Activated T-helper 2 cell treated with anti-CD3 and anti-CD28 coated beads, Interferon-gamma antibody, Interleukin-2, Interleukin-4, amounts not matched to agents 10 μg/mL and 5 μg/mL and 100 μg/mL, durations not matched to agents 14 hours and 24 hours and 36 hours (primary cell): Measurements from ENCODE around the gene DUSP11. TPM values are rescaled to one million over a fixed set of nuclear protein-coding genes. Genes with fewer than 3 reads are reported as not detected.
"Not testable (repeated sequence)": the region's sequence is repeated elsewhere in the genome, so short reads cannot be mapped to it uniquely, and the experiment has no call there.

Experiments used
- DNase-seq: peaks from one replicate; pipeline ENCODE4 v3.0.0; 2021; ENCODE audit warnings: low spot score
- H3K27ac Mint-ChIP-seq: one replicate; pipeline ENCODE4 v1.8.0; 2021; ENCODE audit warnings: mixed read lengths
- H3K27me3 Mint-ChIP-seq: one replicate; pipeline ENCODE4 v1.8.0; 2021; ENCODE audit warnings: low read depth, mixed read lengths
- H3K36me3 Mint-ChIP-seq: one replicate; pipeline ENCODE4 v1.8.0; 2021; ENCODE audit warnings: low read depth, mixed read lengths
- H3K4me1 Mint-ChIP-seq: one replicate; pipeline ENCODE4 v1.8.0; 2021; ENCODE audit warnings: low read depth, mixed read lengths
- H3K4me3 Mint-ChIP-seq: one replicate; pipeline ENCODE4 v1.8.0; 2021; ENCODE audit warnings: low read depth, mild to moderate bottlenecking, moderate library complexity, mixed read lengths
- H3K9me3 Mint-ChIP-seq: one replicate; pipeline ENCODE4 v1.8.0; 2021; ENCODE audit warnings: mixed read lengths
- intact Hi-C: fragments of 100-400 bp; cut with micrococcal nuclease; formaldehyde crosslinking; loops from one replicate; pipeline ENCODE4 v1.15.1; 2023
- total RNA-seq: library from RNA; stranded (reverse); gene quantifications from 2 replicates; pipeline ENCODE4 v1.2.3, GENCODE V29; 2022

DUSP11 gene
- total RNA-seq, 1 donor from 2014 or later, result 40.1 TPM

DNA sequence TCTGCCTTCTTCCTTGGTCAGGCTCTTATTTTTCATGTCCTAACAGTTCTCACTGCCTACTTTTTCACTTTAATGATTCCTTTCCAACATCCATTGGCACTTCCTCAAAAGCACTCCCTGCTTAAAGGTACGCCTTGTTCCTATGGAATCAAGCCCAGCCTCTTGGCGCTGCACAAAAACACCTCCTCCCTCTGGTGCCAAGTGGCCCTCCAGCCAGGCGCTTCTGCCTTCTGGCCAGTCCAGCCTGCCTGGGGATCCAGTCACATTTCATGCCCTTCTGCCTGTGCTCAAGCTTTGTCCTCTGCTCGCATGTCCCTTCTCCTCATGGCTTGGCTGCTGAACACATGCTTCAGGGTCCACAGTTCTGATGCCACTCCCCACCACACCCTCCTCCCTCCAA, 49.1 kb downstream of the DUSP11 start:
- DNase-seq, result no peak
- Mint-ChIP-seq H3K27ac (no peak overlapping the region), H3K4me3 (no peak overlapping the region), H3K36me3 (peaks cover 55% of the 10 kb centered on the region), H3K9me3 (no peaks in the 10 kb centered on the region), H3K4me1 (no peaks in the 10 kb centered on the region), H3K27me3 (no peaks in the 10 kb centered on the region)
- intact Hi-C loops, result no loop called here

DNA sequence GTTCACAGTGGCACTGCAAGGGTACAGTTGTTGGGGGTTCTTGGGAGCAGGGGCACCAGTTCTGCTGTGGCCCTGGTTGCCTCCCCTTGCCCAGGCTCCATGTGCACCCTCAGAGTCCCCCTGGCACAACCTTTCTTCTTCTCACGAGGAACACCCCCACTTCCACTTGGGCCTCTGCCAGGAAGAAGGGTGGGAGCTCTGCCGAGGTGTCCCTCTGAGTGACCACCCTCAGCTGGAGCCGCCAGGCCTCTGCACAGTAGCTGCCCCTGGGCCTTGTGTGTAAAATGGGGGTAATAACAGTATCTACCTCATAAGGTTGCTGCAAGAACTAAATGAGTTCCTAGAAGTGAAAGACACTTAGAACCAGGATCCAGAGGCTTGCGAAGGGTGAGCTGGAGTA, 51.2 kb downstream of the DUSP11 start:
- Mint-ChIP-seq H3K9me3 (no peaks in the 10 kb centered on the region), H3K4me1 (no peaks in the 10 kb centered on the region), H3K4me3 (no peak overlapping the region), H3K27ac (no peak overlapping the region), H3K27me3 (no peaks in the 10 kb centered on the region), H3K36me3 (peaks cover 47% of the 10 kb centered on the region)
- no peak for DNase-seq
- intact Hi-C loops, result no loop called here

DNA sequence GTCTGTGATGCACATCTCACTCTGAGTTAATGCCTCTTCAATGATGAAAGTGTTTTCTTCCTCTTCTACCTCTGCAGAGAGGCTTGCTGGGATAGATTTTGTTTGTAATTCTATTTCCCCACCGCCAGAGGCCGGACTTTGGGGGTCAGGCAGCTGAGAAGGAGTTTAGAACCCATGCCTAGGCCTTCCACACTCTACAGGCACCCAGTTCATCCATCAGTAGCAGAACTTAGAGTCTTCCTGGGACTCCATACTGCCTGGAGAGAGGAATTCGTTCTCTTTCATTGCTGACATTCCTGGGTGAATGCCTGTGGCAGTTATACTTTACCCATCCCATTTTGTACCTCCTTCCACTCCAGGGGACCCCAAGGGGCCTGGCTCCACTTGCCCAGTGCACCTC, 51.9 kb downstream of the DUSP11 start:
- no peak overlapping the region for H3K4me3 Mint-ChIP-seq
- intact Hi-C loops, result no loop called here

GRCh38 chr2:73726657-73727056, 53.2 kb downstream of the DUSP11 start:
- H3K9me3 Mint-ChIP-seq, H3K27me3 Mint-ChIP-seq, H3K4me3 Mint-ChIP-seq, H3K4me1 Mint-ChIP-seq, intact Hi-C loops, H3K27ac Mint-ChIP-seq, DNase-seq: not testable (repeated sequence)
- peaks cover 32% of the 10 kb centered on the region for H3K36me3 Mint-ChIP-seq

More for the DNA sequence above, 51.9 kb downstream of the DUSP11 start:
- no peak for DNase-seq
- H3K27ac Mint-ChIP-seq, result no peak overlapping the region
- no peaks in the 10 kb centered on the region for H3K4me1 Mint-ChIP-seq
- no peaks in the 10 kb centered on the region for H3K9me3 Mint-ChIP-seq
- H3K27me3 Mint-ChIP-seq, result no peaks in the 10 kb centered on the region
- H3K36me3 Mint-ChIP-seq, result peaks cover 43% of the 10 kb centered on the region

DNA sequence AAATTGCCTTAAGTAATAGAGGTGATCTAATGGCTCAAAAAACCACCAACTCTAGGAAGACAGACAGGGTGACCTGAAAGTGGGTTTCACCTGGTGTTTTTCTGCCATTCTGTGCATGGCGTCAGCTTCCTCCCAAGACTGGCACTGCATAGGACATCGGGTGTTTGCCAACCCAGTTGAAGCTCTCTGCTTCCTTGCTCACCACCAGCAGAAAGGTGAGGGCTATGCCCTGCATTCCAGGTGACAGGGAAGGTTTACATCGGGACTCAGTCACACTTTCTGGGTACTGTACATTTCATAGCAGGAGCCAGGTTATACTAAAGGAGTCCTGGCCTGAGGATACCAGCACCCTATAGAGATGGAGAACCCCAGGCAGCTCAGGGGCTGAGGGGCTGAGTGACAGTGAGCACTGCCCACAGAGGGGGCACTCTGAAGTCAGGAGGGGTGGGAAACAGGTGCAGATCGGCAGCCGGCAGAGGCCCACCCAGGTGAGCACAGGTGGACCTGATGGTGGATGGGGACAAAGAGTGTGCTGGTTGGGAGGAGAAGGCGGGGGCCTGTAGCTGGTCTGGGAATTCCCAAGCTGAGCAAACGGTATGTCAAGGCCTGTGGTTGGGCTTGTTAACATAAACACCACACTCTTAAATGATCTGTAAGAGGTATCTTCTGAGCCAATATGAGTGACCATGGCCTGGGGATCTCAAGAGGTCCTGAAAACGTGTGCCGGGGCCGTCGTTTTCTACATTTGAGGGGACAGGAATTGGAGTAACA, 60.9 kb downstream of the DUSP11 start:
- H3K27ac Mint-ChIP-seq, result no peak overlapping the region
- no peak for DNase-seq
- H3K4me1 Mint-ChIP-seq, result no peaks in the 10 kb centered on the region
- intact Hi-C loops, result no loop called here
- H3K36me3 Mint-ChIP-seq, result no peaks in the 10 kb centered on the region
- peaks cover 8% of the 10 kb centered on the region for H3K9me3 Mint-ChIP-seq
- no peak overlapping the region for H3K4me3 Mint-ChIP-seq
- peaks cover 1% of the 10 kb centered on the region for H3K27me3 Mint-ChIP-seq

DNA sequence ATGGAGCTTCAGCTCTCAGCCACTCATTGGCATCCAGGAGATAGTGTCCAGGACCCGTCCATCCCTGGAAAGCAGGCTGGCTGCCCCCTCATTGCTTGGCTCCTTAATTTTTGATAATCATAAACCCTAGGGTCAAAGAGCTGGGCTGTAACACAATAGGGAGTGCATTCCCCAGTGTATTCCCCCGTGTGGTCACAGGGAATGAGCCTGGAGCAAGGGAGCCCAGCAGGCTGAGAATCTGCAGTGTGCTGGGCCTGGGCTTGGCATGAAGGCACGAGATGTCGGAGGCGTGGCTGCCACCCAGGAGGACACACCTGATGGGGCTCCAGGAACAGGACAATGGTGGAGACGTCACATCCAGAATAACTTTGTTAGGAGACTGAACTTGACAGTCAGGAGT, 61.5 kb downstream of the DUSP11 start:
- DNase-seq, result no peak
- no peaks in the 10 kb centered on the region for H3K4me1 Mint-ChIP-seq
- peaks cover 12% of the 10 kb centered on the region for H3K9me3 Mint-ChIP-seq
- intact Hi-C loops, result no loop called here
- no peak overlapping the region for H3K27ac Mint-ChIP-seq
- no peak overlapping the region for H3K4me3 Mint-ChIP-seq
- no peaks in the 10 kb centered on the region for H3K36me3 Mint-ChIP-seq
- peaks cover 1% of the 10 kb centered on the region for H3K27me3 Mint-ChIP-seq

DNA sequence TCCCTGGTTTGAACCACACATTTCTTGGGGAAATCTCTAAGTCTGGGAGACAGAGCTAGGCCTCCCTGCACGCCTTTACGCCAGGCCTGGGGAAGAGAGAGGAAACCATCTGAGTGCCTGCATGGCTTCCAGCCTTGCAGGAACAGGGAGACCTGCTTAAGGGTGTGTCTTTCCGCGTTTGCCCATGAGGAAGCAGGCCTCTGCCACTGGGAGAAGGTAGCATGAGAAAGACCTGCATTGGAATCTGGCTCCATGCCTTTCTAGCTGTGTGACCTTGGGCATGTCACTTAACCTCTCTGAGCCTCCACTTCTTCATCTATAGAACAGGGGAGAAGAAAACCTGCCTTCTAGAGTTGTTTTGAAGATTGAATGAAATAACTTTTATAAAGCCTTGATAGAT, 62.2 kb downstream of the DUSP11 start:
- H3K27me3 Mint-ChIP-seq, H3K27ac Mint-ChIP-seq: not testable (repeated sequence)

GRCh38 chr2:73717251-73717606, 62.7 kb downstream of the DUSP11 start:
- Mint-ChIP-seq H3K4me1 (no peaks in the 10 kb centered on the region), H3K27ac (no peak overlapping the region), H3K36me3 (no peaks in the 10 kb centered on the region), H3K27me3 (peaks cover 1% of the 10 kb centered on the region), H3K4me3 (no peak overlapping the region), H3K9me3 (peaks cover 13% of the 10 kb centered on the region)
- intact Hi-C loops, result no loop called here
- DNase-seq, result no peak

More for the DNA sequence above, 62.2 kb downstream of the DUSP11 start:
- H3K9me3 Mint-ChIP-seq, result peaks cover 13% of the 10 kb centered on the region
- intact Hi-C loops, H3K36me3 Mint-ChIP-seq, H3K4me1 Mint-ChIP-seq, H3K4me3 Mint-ChIP-seq, DNase-seq: not testable (repeated sequence)

- H3K27me3 Mint-ChIP-seq, result peaks cover 1% of the 10 kb centered on the region
- H3K9me3 Mint-ChIP-seq, result peaks cover 13% of the 10 kb centered on the region
- H3K4me1 Mint-ChIP-seq, result no peaks in the 10 kb centered on the region
- H3K4me3 Mint-ChIP-seq, result no peak overlapping the region
- H3K27ac Mint-ChIP-seq, result no peak overlapping the region
- DNase-seq, result no peak
- H3K36me3 Mint-ChIP-seq, result no peaks in the 10 kb centered on the region
- intact Hi-C loops, result no loop called here
These were observed 63.2 kb downstream of the DUSP11 start for GRCh38 chr2:73716543-73717250.

GRCh38 chr2:73714091-73714490, 65.8 kb downstream of the DUSP11 start:
- no peak for DNase-seq
- Mint-ChIP-seq H3K27me3 (peaks cover 1% of the 10 kb centered on the region), H3K9me3 (peaks cover 13% of the 10 kb centered on the region), H3K27ac (no peak overlapping the region), H3K4me3 (no peak overlapping the region), H3K36me3 (no peaks in the 10 kb centered on the region), H3K4me1 (no peaks in the 10 kb centered on the region)
- intact Hi-C loops, result no loop called here

Other genes starting within 250 kb of the DUSP11 start
- not detected in 2 replicates for gene NAT8, start 137.7 kb downstream of the DUSP11 start, total RNA-seq
- 31.9 and 36.0 TPM in 2 replicates for gene TPRKB, start 42.8 kb downstream of the DUSP11 start, total RNA-seq
- gene C2orf78, start 4.1 kb upstream of the DUSP11 start, total RNA-seq, result not detected in 2 replicates
- 54.3 and 63.4 TPM in 2 replicates for gene STAMBP, start 48.9 kb upstream of the DUSP11 start, total RNA-seq
- 0.14 and 0.21 TPM in 2 replicates for gene ACTG2, start 112.9 kb upstream of the DUSP11 start, total RNA-seq
- gene DGUOK, start 146.8 kb upstream of the DUSP11 start, total RNA-seq, result 86.8 and 90.9 TPM in 2 replicates
- gene TET3, start 204.8 kb upstream of the DUSP11 start, total RNA-seq, result 23.5 and 23.6 TPM in 2 replicates